Cardiac muscle cell (in vitro differentiated cells and primary cell): ENCODE data around the gene KIAA0825. TPM values are rescaled to one million over a fixed set of nuclear protein-coding genes. Genes with fewer than 3 reads are reported as not detected.
"Not testable (repeated sequence)": the region's sequence is repeated elsewhere in the genome, so short reads cannot be mapped to it uniquely, and the experiment has no call there.

Experiments used
- DNase-seq, 2 donors: peaks; one replicate each; pipeline versions ENCODE4 v3.0.0 to v3.0.0-alpha.2; 2010 to 2017; ENCODE audit warnings: low read depth in 1 of 2, low spot score in 1 of 2
- H3K27ac ChIP-seq: fragments of 200-600 bp; sonication (generic); 2 replicates; pipeline ENCODE4 v1.5.1; 2016
- H3K27me3 ChIP-seq: fragments of 200-600 bp; sonication (generic); 2 replicates; pipeline ENCODE4 v1.6.0; 2016; ENCODE audit warnings: control low read depth
- H3K36me3 ChIP-seq: fragments of 200-600 bp; sonication (generic); 2 replicates; pipeline ENCODE4 v1.5.1; 2016; ENCODE audit warnings: control low read depth
- H3K4me1 ChIP-seq: fragments of 200-600 bp; sonication (generic); 2 replicates; pipeline ENCODE4 v1.8.1; 2017; ENCODE audit warnings: low read depth, mild to moderate bottlenecking, mixed run types
- H3K4me3 ChIP-seq: fragments of 200-600 bp; sonication (generic); 2 replicates; pipeline ENCODE4 v1.5.1; 2016; ENCODE audit warnings: mild to moderate bottlenecking
- H3K9me3 ChIP-seq: fragments of 200-600 bp; sonication (generic); 2 replicates; pipeline ENCODE4 v1.5.1; 2017; ENCODE audit warnings: low read depth, mild to moderate bottlenecking, control low read depth
- polyA plus RNA-seq: library from polyadenylated mRNA; unstranded; fragments of >200 nt; fragmentation: Nextera tagmentation; extraction: Ambion mirVana; gene quantifications from 2 replicates; pipeline ENCODE4 v1.2.1, GENCODE V29; 2016
- total RNA-seq: library from RNA; depleted of rRNA; stranded (reverse); fragments of >200 nt; gene quantifications from 2 replicates; pipeline ENCODE4 v1.2.3, GENCODE V29; 2016
- TF ChIP-seq, protein P1 (sequence below): IDR thresholded peaks from 2 replicates; pipeline ENCODE4 v1.5.1; 2012; ENCODE audit warnings: low read depth, mild to moderate bottlenecking, low read length

KIAA0825 gene
- total and polyA plus RNA-seq, 2 experiments from 2014 or later, result 1.5 to 2.1 TPM

GRCh38 chr5:94614156-94614805 lies 4.1 kb downstream of the KIAA0825 start:
- H3K4me1 ChIP-seq, result peaks cover 8% of the 10 kb centered on the region
- H3K27ac ChIP-seq, result no peak overlapping the region
- H3K4me3 ChIP-seq, result no peak overlapping the region
- no peak for DNase-seq
- TF ChIP-seq, protein P1, sequence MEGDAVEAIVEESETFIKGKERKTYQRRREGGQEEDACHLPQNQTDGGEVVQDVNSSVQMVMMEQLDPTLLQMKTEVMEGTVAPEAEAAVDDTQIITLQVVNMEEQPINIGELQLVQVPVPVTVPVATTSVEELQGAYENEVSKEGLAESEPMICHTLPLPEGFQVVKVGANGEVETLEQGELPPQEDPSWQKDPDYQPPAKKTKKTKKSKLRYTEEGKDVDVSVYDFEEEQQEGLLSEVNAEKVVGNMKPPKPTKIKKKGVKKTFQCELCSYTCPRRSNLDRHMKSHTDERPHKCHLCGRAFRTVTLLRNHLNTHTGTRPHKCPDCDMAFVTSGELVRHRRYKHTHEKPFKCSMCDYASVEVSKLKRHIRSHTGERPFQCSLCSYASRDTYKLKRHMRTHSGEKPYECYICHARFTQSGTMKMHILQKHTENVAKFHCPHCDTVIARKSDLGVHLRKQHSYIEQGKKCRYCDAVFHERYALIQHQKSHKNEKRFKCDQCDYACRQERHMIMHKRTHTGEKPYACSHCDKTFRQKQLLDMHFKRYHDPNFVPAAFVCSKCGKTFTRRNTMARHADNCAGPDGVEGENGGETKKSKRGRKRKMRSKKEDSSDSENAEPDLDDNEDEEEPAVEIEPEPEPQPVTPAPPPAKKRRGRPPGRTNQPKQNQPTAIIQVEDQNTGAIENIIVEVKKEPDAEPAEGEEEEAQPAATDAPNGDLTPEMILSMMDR, result no peak
- no peaks in the 10 kb centered on the region for H3K36me3 ChIP-seq
- no peaks in the 10 kb centered on the region for H3K9me3 ChIP-seq
- no peaks in the 10 kb centered on the region for H3K27me3 ChIP-seq

- Histone ChIP-seq H3K27me3 (no peaks in the 10 kb centered on the region), H3K27ac (no peak overlapping the region), H3K4me1 (peaks cover 6% of the 10 kb centered on the region), H3K36me3 (no peaks in the 10 kb centered on the region), H3K9me3 (no peaks in the 10 kb centered on the region), H3K4me3 (no peak overlapping the region)
- TF ChIP-seq, protein P1, result peak; percentile 26
- peak; percentile 36 to 49 for DNase-seq
Measured at GRCh38 chr5:94613583-94613982, 4.8 kb downstream of the KIAA0825 start.

GRCh38 chr5:94595281-94595840 lies 23.0 kb downstream of the KIAA0825 start:
- H3K9me3 ChIP-seq, result no peaks in the 10 kb centered on the region
- TF ChIP-seq, protein P1, result no peak

DNA sequence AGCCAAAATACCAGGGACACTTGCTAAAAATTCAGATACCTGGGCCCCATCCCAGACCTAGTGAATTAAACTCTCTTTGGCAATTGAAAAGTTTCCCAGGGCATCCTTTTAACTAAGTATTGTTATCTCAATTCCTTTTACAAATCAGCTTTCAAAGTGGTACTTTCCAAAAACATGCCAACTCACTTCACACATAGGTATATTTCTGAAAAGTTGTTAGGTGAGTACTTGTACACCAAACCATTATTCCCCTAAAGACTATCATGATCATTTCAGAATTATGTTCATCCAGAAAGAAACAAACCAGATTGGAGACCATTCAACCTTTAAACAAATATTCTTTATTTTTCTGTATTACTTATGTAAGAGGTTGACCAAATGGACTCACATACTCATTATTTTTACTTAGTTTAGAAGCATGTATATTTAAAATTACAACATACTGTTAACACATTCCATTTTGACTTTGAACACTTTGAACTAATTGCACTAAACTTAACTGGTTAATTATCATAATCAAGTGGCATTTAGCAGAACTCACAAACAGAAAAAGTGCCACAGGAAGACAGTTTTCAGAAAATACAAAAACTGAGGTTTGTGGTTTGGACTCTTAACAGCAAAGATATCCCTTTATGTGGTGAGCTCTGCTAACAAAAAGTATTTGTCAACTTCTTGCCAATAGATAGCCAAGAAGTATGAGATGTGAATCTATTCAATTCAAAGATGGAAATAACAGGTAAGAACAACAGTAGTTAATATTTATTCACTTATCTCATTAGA lies 40.7 kb downstream of the KIAA0825 start:
- DNase-seq, result peak in 1 of 2 donors; percentile 10

More at GRCh38 chr5:94595281-94595840, 23.0 kb downstream of the KIAA0825 start:
- H3K36me3 ChIP-seq, result no peaks in the 10 kb centered on the region
- no peaks in the 10 kb centered on the region for H3K27me3 ChIP-seq
- no peaks in the 10 kb centered on the region for H3K4me1 ChIP-seq
- H3K27ac ChIP-seq, result no peak overlapping the region
- DNase-seq, result peak in 1 of 2 donors; percentile 1
- no peak overlapping the region for H3K4me3 ChIP-seq

GRCh38 chr5:94575196-94575595 lies 43.2 kb downstream of the KIAA0825 start:
- Histone ChIP-seq H3K9me3 (no peaks in the 10 kb centered on the region), H3K27me3 (no peaks in the 10 kb centered on the region), H3K36me3 (no peaks in the 10 kb centered on the region), H3K4me1 (no peaks in the 10 kb centered on the region), H3K4me3 (no peak overlapping the region), H3K27ac (no peak overlapping the region)
- TF ChIP-seq, protein P1, result no peak
- DNase-seq, result no peak

More for the DNA sequence above, 40.7 kb downstream of the KIAA0825 start:
- Histone ChIP-seq H3K36me3 (no peaks in the 10 kb centered on the region), H3K9me3 (no peaks in the 10 kb centered on the region), H3K4me3 (no peak overlapping the region), H3K27ac (no peak overlapping the region), H3K27me3 (no peaks in the 10 kb centered on the region), H3K4me1 (no peaks in the 10 kb centered on the region)
- TF ChIP-seq, protein P1, result no peak

GRCh38 chr5:94573349-94573748 lies 45.1 kb downstream of the KIAA0825 start:
- H3K27me3 ChIP-seq, H3K4me3 ChIP-seq, H3K9me3 ChIP-seq, H3K27ac ChIP-seq, H3K4me1 ChIP-seq, DNase-seq, H3K36me3 ChIP-seq: not testable (repeated sequence)
